ENCODE results near the gene PLCD1.

PLCD1 gene

DNA sequence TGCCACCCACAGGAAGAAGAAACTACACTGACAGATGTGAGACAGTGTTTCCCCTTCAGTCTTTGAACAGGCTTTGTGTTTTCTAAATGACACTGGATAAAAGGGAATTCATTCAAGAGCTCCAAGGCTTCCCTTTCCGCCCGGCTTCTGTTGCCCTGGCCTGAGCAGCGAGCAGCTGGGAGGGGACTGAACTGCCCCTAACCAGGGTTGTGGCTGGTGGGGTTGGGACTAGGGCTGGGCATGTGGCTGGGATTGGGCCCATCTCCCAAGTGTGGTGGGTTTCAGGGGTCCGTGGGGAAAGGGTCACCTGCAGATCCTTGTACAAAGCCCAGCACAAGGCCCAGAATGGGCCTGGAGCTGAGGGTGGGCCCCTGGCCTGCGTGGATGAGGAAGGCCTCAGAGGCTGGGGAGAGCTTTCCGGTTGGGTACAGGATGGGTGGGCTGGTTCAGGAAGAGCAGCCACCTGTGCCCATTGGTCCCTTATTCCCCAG, 28.4 kb downstream of the PLCD1 start:
- in situ Hi-C loops (cut with MboI; ENCODE audit: low sequenced_read_pairs, unreplicated experiment), result no loop called here
- TF ChIP-seq, protein P1, sequence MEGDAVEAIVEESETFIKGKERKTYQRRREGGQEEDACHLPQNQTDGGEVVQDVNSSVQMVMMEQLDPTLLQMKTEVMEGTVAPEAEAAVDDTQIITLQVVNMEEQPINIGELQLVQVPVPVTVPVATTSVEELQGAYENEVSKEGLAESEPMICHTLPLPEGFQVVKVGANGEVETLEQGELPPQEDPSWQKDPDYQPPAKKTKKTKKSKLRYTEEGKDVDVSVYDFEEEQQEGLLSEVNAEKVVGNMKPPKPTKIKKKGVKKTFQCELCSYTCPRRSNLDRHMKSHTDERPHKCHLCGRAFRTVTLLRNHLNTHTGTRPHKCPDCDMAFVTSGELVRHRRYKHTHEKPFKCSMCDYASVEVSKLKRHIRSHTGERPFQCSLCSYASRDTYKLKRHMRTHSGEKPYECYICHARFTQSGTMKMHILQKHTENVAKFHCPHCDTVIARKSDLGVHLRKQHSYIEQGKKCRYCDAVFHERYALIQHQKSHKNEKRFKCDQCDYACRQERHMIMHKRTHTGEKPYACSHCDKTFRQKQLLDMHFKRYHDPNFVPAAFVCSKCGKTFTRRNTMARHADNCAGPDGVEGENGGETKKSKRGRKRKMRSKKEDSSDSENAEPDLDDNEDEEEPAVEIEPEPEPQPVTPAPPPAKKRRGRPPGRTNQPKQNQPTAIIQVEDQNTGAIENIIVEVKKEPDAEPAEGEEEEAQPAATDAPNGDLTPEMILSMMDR (IDR thresholded peaks at IDR 0.05; ENCODE audit: borderline replicate concordance, control extremely low read depth, extremely low read depth, insufficient read depth, missing control alignments), result no peak
- DNase-seq (ENCODE audit: low spot score), result no peak

DNA sequence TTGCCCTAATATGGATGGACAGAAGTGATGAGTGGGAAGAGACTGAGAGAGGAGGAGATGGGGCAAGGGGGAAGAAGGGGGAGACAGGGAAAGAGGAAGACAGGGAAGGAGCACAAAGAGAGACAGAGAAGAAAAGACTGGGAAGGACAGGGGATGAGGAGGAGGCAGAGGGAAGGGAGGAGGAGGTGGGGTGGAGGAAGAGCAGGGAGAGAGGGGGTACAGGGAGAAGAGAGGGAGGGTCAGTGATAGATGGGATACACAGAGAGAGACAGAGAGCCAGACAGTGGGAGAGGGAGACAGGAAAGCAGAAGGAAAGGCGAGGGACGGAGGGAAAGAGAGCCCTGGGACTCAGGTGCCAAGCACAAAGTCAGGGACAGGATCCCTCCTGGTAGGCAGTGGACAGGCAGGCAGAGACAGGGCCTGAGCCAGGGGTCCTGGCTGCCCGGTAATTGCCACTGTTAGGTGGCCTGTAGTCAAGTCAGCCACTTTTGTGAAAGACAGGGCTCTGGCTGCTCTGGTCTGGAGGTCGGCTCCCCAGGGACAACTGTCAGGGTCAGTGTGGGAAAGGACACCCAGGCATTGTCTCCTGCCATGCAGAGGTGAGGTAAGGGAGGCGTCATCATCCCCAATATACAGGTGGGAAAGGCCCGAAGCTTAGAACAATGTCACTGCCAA, 29.1 kb downstream of the PLCD1 start:
- TF ChIP-seq, protein P1 (IDR thresholded peaks at IDR 0.05; ENCODE audit: borderline replicate concordance, control extremely low read depth, extremely low read depth, insufficient read depth, missing control alignments), result no peak
- in situ Hi-C loops (cut with MboI; ENCODE audit: low sequenced_read_pairs, unreplicated experiment), result no loop called here

DNA sequence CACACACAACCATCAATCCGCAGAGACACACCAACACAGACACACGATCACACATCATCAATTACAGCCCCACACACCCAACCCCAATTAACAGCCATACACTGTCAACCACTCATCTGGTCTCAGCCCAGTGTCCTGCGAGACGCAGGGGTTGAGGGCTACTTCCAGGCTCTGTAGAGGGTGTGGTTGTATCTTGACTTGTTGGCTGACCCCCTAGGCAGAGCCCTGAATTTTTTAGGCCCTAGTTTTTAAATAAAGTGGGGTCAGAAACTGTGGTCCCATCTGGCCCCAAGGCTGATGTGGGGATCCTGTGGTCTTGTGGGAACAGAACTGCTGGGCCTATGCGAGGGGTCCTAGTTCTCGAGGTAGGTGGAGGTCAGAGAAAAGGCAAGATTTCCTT, 29.6 kb downstream of the PLCD1 start:
- TF ChIP-seq, protein P1 (IDR thresholded peaks at IDR 0.05; ENCODE audit: borderline replicate concordance, control extremely low read depth, extremely low read depth, insufficient read depth, missing control alignments), result no peak
- DNase-seq (ENCODE audit: low spot score), result no peak
- in situ Hi-C loops (cut with MboI; ENCODE audit: low sequenced_read_pairs, unreplicated experiment), result no loop called here

More for the DNA sequence above, 29.1 kb downstream of the PLCD1 start:
- DNase-seq (ENCODE audit: low spot score), result no peak

DNA sequence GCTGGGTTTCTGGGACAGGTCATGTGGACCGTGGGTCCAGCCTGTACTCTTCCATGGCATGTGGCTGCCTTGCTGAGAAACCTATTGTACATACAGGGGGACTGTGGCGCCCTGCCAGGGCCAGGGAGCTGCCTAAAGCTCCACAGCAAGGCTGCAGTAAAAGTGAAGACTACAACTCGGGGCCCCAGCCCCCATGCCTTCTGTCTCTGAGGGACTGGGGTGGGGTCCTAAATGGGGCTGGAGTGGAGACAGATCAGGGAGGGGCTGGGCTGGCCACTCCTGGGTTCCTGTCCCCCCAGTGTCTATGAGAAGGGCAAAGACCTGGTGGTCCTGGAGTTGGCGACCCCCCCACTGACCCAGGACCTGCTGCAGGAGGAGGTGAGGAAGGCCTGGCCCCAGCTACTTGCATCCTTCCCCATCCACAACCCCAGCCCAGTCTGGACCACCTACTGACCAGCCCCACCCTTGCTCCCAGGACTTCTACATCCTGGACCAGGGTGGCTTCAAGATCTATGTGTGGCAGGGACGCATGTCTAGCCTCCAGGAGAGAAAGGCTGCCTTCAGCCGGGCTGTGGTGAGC, 31.6 kb downstream of the PLCD1 start:
- DNase-seq (ENCODE audit: low spot score), result no peak
- in situ Hi-C loops (cut with MboI; ENCODE audit: low sequenced_read_pairs, unreplicated experiment), result no loop called here
- TF ChIP-seq, protein P1 (IDR thresholded peaks at IDR 0.05; ENCODE audit: borderline replicate concordance, control extremely low read depth, extremely low read depth, insufficient read depth, missing control alignments), result no peak

DNA sequence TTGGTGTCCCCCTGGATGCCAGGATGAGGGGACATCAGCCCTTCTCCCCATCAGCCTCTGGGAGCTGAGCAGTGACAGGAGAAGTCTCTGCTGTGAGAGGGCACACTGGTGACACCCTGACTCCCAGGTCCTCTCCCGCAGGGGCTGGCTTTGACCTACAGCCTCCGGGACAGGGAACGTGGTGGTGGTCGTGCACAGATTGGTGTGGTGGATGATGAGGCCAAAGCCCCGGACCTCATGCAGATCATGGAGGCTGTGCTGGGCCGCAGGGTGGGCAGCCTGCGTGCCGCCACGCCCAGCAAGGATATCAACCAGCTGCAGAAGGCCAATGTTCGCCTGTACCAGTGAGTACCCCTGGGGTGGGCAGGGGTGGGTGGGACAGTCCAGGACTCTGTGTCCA, 32.1 kb downstream of the PLCD1 start:
- TF ChIP-seq, protein P1 (IDR thresholded peaks at IDR 0.05; ENCODE audit: borderline replicate concordance, control extremely low read depth, extremely low read depth, insufficient read depth, missing control alignments), result no peak
- peak; percentile 12 for DNase-seq (ENCODE audit: low spot score)
- in situ Hi-C loops (cut with MboI; ENCODE audit: low sequenced_read_pairs, unreplicated experiment), result no loop called here

DNA sequence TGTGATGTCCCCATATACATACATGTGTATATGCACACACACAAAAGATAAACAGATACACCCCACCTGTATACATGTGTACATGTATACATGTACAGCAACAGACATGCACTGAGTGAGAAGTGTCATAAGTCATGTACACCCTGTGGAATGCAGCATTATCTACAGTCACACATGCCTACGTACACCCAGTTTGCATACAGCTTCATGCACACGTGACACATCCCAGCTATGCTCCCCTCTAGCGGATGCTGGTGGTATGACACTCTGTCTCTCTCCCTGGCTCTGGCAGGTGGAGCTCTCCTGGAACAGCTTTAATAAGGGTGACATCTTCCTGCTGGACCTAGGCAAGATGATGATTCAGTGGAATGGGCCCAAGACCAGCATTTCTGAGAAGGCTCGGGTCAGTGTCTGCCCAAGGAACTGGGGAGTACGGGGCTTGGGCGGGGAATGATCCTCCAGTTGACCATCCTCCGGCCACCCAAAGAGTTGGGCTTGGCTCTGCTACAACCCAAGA, 32.6 kb downstream of the PLCD1 start:
- in situ Hi-C loops (cut with MboI; ENCODE audit: low sequenced_read_pairs, unreplicated experiment), result no loop called here
- peak; percentile 83 for DNase-seq (ENCODE audit: low spot score)
- TF ChIP-seq, protein P1 (IDR thresholded peaks at IDR 0.05; ENCODE audit: borderline replicate concordance, control extremely low read depth, extremely low read depth, insufficient read depth, missing control alignments), result peak; percentile 81

All from GM13976 (cell line).